ENCODE results near the gene EPHB1. TPM values are rescaled to one million over a fixed set of nuclear protein-coding genes. Genes with fewer than 3 reads are reported as not detected.

Gene EPHB1
- total and polyA plus RNA-seq, 12 donors: 0.07 to 3.4 (median 1.6) TPM

GRCh38 chr3:135012101-135012500, 217.0 kb downstream of the EPHB1 start:
- Histone ChIP-seq H3K27me3 (peaks cover 0 to 4% (median 0%) of the 10 kb centered on the region in 7 donors), H3K4me1 (no peaks in the 10 kb centered on the region), H3K27ac (no peak overlapping the region), H3K9me3 (no peaks in the 10 kb centered on the region), H3K4me3 (no peak overlapping the region), H3K36me3 (no peaks in the 10 kb centered on the region)
- TF ChIP-seq CTCF (IDR thresholded peaks at IDR 0.05): no peak
- DNase-seq (no peak), ATAC-seq (no peak)
- intact Hi-C loops (cut with DNase I): no loop called here
- WGBS, 2 donors: 93 to 99% methylated on average over 3 of the region's 3 CpGs

- no peak overlapping the region for H3K27ac ChIP-seq
- no peaks in the 10 kb centered on the region for H3K36me3 ChIP-seq
- no peaks in the 10 kb centered on the region for H3K4me1 ChIP-seq
- H3K9me3 ChIP-seq: no peaks in the 10 kb centered on the region
- 82 to 89% methylated on average over 8 of the region's 8 CpGs for WGBS, 2 donors
- intact Hi-C loops (cut with DNase I): no loop called here
- no peak for ATAC-seq
- no peak overlapping the region for H3K4me3 ChIP-seq
- no peak for DNase-seq
- H3K27me3 ChIP-seq: peaks cover 0 to 4% (median 0%) of the 10 kb centered on the region in 7 donors
- TF ChIP-seq CTCF (IDR thresholded peaks at IDR 0.05): no peak
Measured at GRCh38 chr3:135013206-135013605, 218.1 kb downstream of the EPHB1 start.

GRCh38 chr3:135014566-135014965, 219.5 kb downstream of the EPHB1 start:
- H3K36me3 ChIP-seq: no peaks in the 10 kb centered on the region
- intact Hi-C loops (cut with DNase I): no loop called here
- ATAC-seq (no peak), DNase-seq (no peak)
- no peaks in the 10 kb centered on the region for H3K9me3 ChIP-seq
- H3K27me3 ChIP-seq: peaks cover 0 to 4% (median 0%) of the 10 kb centered on the region in 7 donors
- 0 to 41% methylated on average over 1 of the region's 1 CpG for WGBS, 2 donors
- H3K27ac ChIP-seq: no peak overlapping the region
- no peak overlapping the region for H3K4me3 ChIP-seq
- H3K4me1 ChIP-seq: no peaks in the 10 kb centered on the region
- TF ChIP-seq CTCF (IDR thresholded peaks at IDR 0.05): no peak

- WGBS, 2 donors: 72 to 81% methylated on average over 9 of the region's 9 CpGs
- DNase-seq (no peak), ATAC-seq (no peak)
- Histone ChIP-seq H3K27me3 (peaks cover 0 to 4% (median 0%) of the 10 kb centered on the region in 7 donors), H3K27ac (no peak overlapping the region), H3K9me3 (no peaks in the 10 kb centered on the region), H3K36me3 (no peaks in the 10 kb centered on the region), H3K4me1 (no peaks in the 10 kb centered on the region), H3K4me3 (no peak overlapping the region)
- TF ChIP-seq CTCF (IDR thresholded peaks at IDR 0.05): no peak
- intact Hi-C loops (cut with DNase I): no loop called here
Measured at GRCh38 chr3:135017003-135017893, 222.2 kb downstream of the EPHB1 start.

Data from heart right ventricle (tissue), 16 donors.